Thyroid gland (tissue), 4 donors: ENCODE measurements around the gene PHF21A.

Source experiments
- POLR2A ChIP-seq, 2 donors: fragments of 450-650 bp; IDR thresholded peaks; one replicate each; pipeline ENCODE4 v1.6.1; 2017; ENCODE audit warnings: antibody characterized with exemption in 2 of 2, mild to moderate bottlenecking in 2 of 2, moderate library complexity in 1 of 2
- TF ChIP-seq, protein P1 (sequence below), 6 experiments: fragments of 200-600 bp in 3 of 6; fragments of 450-650 bp in 3 of 6; sonication (generic) in 3 of 6; IDR thresholded peaks; one replicate each; pipeline ENCODE4 v1.5.1; 2016 to 2019; ENCODE audit warnings: antibody characterized with exemption in 6 of 6, mild to moderate bottlenecking in 2 of 6, inconsistent platforms in 1 of 6, moderate library complexity in 1 of 6

DNA sequence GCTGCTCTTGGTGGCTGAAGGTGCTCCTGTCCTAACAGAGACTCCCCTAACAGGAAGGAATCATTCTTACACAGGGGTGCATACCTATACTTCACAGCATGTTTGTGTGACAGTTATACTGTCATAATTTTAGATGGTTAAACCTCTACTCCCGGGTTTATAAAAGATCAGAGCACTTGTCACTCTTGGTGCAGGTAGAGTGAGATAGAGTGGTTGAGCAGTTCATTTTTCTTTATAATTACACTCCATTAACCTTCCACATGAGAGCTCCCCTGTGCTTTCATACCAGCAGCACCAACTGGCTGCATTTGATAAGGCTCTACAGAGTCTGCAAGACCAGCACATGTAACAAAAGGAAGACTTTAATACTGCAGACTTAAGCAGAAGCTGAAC, 125.9 kb downstream of the PHF21A start:
- TF ChIP-seq, protein P1, sequence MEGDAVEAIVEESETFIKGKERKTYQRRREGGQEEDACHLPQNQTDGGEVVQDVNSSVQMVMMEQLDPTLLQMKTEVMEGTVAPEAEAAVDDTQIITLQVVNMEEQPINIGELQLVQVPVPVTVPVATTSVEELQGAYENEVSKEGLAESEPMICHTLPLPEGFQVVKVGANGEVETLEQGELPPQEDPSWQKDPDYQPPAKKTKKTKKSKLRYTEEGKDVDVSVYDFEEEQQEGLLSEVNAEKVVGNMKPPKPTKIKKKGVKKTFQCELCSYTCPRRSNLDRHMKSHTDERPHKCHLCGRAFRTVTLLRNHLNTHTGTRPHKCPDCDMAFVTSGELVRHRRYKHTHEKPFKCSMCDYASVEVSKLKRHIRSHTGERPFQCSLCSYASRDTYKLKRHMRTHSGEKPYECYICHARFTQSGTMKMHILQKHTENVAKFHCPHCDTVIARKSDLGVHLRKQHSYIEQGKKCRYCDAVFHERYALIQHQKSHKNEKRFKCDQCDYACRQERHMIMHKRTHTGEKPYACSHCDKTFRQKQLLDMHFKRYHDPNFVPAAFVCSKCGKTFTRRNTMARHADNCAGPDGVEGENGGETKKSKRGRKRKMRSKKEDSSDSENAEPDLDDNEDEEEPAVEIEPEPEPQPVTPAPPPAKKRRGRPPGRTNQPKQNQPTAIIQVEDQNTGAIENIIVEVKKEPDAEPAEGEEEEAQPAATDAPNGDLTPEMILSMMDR (IDR thresholded peaks at IDR 0.05) = no peak
- no peak for TF ChIP-seq POLR2A (IDR thresholded peaks at IDR 0.05)
